IPS DF 6.9 (cell line): Measurements from ENCODE around the gene GAGE12G.
"Not testable (repeated sequence)": the region's sequence is repeated elsewhere in the genome, so short reads cannot be mapped to it uniquely, and the experiment has no call there.

Source experiments
- DNase-seq: peaks from one replicate; pipeline ENCODE4 v3.0.0-alpha.2; 2013; ENCODE audit warnings: low read depth, low spot score
- H3K27ac ChIP-seq: one replicate; pipeline ENCODE4 v1.5.1; 2013; ENCODE audit warnings: low read length, control low read depth
- H3K27me3 ChIP-seq: 2 replicates; pipeline ENCODE4 v1.6.1; 2013; ENCODE audit warnings: mild to moderate bottlenecking, low read length; ENCODE audit not compliant: control insufficient read depth, insufficient read depth
- H3K36me3 ChIP-seq: 2 replicates; pipeline ENCODE4 v1.6.1; 2013; ENCODE audit warnings: low read length; ENCODE audit not compliant: control insufficient read depth, insufficient read depth
- H3K4me1 ChIP-seq: 2 replicates; pipeline ENCODE4 v1.6.1; 2013; ENCODE audit warnings: low read length; ENCODE audit not compliant: control insufficient read depth, insufficient read depth
- H3K4me3 ChIP-seq: 2 replicates; pipeline ENCODE4 v1.5.1; 2013; ENCODE audit warnings: mild to moderate bottlenecking, low read length
- H3K9me3 ChIP-seq: 2 replicates; pipeline ENCODE4 v1.6.1; 2013; ENCODE audit warnings: low read length, inconsistent platforms; ENCODE audit not compliant: control insufficient read depth, insufficient read depth
- WGBS: extraction: QIAGEN DNeasy Blood & Tissue Kit; methylation state at CpG from one replicate; pipeline ENCODE4 v1.1.7; 2013; ENCODE audit warnings: mixed read lengths, missing lambda C conversion rate; ENCODE audit not compliant: insufficient read length, insufficient coverage; 5-methylcytosine and 5-hydroxymethylcytosine counted together

Gene GAGE12G

DNA sequence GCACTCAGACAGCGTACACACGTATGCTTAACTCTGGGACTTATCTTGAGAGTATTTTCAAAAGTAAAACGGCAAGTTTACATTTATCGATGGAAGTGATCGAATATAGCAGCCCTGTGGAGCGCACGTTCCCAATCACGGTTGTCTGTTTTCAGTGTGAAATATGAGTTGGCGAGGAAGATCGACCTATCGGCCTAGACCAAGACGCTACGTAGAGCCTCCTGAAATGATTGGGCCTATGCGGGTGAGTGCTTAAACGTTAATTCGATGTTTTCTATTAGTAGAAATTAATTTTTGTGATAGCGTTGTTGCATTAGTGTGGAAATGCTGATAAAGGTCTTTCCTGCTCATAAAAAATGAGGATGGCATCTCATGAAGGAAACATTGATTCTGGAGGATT lies 20.3 kb downstream of the GAGE12G start:
- WGBS, result no CpG with 5 or more reads among the region's 17 CpGs
- H3K27me3 ChIP-seq, DNase-seq, H3K9me3 ChIP-seq, H3K36me3 ChIP-seq, H3K27ac ChIP-seq, H3K4me3 ChIP-seq, H3K4me1 ChIP-seq: not testable (repeated sequence)

DNA sequence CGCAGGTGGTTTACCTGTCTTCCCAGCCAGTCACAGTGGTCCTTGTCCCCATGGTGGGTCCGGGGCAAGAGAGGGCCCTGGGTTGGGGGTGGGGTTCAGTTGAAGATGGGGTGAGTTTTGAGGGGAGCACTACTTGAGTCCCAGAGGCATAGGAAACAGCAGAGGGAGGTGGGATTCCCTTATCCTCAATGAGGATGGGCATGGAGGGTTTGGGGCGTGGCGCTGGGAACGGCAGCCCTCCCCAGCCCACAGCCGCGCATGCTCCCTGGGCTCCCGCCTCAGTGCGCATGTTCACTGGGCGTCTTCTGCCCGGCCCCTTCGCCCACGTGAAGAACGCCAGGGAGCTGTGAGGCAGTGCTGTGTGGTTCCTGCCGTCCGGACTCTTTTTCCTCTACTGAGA lies 28.5 kb downstream of the GAGE12G start, which contains the start of gene GAGE1:
Gene GAGE1, plus strand, starts transcription at position 301 of the 400 bp plus-strand sequence. CDS start 1,155 bp downstream, outside the sequence.
- not testable (repeated sequence) for DNase-seq, H3K27ac ChIP-seq, H3K27me3 ChIP-seq, H3K36me3 ChIP-seq, H3K4me1 ChIP-seq, H3K4me3 ChIP-seq, H3K9me3 ChIP-seq
- no CpG with 5 or more reads among the region's 16 CpGs for WGBS

DNA sequence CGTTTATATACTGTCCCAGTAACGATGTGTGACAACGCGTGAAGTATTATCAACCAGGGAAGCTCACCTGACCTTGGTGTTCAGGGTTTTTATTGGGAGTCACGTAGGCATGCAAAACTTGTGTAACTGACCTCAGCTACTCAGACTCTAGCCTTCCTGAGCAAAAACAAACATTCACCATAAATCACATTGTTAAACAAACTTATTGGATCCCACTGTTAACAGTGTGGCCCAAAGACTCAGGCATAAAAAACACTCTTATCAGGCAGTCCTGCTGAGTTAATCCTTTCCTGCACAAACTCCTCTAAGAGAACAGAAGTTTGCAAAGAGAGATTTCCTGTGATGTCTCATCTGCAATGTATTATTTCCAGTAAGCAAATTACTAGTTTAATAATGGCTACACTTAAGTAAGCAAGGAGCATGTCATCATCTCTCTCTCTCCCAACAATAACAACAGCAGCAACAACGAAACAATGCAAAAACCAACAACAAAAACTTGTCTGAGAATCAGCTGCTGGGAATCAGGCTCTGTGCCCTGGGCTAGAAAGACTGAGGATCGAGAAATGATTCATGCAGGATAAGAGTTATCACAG lies 40.6 kb downstream of the GAGE12G start:
- Histone ChIP-seq H3K9me3 (no peaks in the 10 kb centered on the region), H3K36me3 (no peaks in the 10 kb centered on the region), H3K4me1 (no peaks in the 10 kb centered on the region), H3K4me3 (no peak overlapping the region), H3K27me3 (no peaks in the 10 kb centered on the region), H3K27ac (no peak overlapping the region)
- no peak for DNase-seq
- WGBS, result no CpG with 5 or more reads among the region's 7 CpGs

DNA sequence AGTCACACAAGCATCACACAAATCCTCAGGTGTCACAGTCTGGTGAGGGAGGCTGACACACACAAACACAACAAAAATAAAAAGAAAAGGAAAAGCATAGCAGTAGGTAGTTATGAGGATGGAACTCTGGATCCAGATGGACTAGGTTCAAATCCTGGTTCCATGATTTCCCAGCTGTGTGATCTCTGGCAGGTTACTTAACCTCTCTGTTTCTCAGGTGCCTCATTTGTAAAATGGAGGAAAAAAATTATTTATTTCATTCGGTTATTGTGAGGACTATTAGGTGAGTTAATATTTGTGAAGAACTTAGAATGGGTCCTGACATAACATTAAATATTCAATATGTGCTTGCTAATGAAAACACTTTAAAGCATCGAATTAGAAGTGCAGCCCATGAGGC lies 48.4 kb downstream of the GAGE12G start:
- no peak for DNase-seq
- Histone ChIP-seq H3K27me3 (no peaks in the 10 kb centered on the region), H3K27ac (no peak overlapping the region), H3K36me3 (no peaks in the 10 kb centered on the region), H3K4me1 (no peaks in the 10 kb centered on the region), H3K4me3 (no peak overlapping the region), H3K9me3 (no peaks in the 10 kb centered on the region)
- WGBS, result no CpG with 5 or more reads among the region's 2 CpGs
